GM18507 (cell line): Measurements from ENCODE around the gene PKP3.
A peak's percentile ranks its signal among the peaks of the same experiment; 100 is the strongest.

Experiments used
- DNase-seq: peaks from one replicate; pipeline ENCODE4 v3.0.0; 2011; ENCODE audit warnings: low read depth; ENCODE audit not compliant: insufficient read length; ENCODE audit errors: extremely low spot score
- FAIRE-seq: peaks from 2 replicates; lab custom pipeline; 2011; peaks lifted over from hg19 to GRCh38; lab: Jason Lieb, UNC

The PKP3 gene

GRCh38 chr11:437228-437870 lies 43.3 kb downstream of the PKP3 start:
- FAIRE-seq (no peak), DNase-seq (no peak)

- no peak for DNase-seq
- no peak for FAIRE-seq
Observed at GRCh38 chr11:438101-438844, 44.3 kb downstream of the PKP3 start.

DNA sequence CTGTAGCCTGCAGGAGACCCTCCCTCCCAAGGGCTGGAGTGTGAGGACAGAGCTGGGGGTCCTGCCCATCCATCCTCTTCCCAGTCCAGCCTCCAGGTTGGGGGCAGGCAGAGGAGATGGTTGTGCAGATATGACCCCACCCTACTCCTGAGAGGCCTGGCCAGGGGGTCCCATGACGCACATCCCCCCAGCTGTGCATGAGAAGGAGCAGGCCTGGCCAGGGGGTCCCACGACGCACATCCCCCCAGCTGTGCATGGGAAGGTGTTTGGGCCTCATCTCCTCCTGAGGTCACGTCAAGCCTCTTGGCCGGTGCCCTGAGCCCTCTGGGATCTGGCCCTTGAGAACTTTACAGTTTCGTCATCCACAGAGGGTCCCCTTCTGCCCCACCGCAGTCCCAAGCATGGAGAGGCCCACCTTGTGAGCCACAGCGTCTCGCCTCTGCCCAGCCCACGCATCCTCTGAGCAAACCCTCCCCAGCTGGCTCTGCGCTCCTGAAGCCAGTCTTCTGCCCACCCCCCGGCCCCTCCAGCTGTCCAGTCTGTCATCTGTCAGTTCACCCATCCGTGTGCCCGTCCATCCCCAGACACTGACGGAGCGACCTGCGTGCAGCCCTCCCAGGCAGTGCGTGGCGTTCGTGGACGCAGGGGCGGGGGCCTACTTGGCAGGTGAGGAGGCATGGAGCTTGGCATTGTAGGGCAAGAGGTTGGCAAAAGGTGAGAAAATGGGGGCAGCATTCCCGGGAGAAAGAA lies 45.5 kb downstream of the PKP3 start:
- DNase-seq (no peak), FAIRE-seq (no peak)

DNA sequence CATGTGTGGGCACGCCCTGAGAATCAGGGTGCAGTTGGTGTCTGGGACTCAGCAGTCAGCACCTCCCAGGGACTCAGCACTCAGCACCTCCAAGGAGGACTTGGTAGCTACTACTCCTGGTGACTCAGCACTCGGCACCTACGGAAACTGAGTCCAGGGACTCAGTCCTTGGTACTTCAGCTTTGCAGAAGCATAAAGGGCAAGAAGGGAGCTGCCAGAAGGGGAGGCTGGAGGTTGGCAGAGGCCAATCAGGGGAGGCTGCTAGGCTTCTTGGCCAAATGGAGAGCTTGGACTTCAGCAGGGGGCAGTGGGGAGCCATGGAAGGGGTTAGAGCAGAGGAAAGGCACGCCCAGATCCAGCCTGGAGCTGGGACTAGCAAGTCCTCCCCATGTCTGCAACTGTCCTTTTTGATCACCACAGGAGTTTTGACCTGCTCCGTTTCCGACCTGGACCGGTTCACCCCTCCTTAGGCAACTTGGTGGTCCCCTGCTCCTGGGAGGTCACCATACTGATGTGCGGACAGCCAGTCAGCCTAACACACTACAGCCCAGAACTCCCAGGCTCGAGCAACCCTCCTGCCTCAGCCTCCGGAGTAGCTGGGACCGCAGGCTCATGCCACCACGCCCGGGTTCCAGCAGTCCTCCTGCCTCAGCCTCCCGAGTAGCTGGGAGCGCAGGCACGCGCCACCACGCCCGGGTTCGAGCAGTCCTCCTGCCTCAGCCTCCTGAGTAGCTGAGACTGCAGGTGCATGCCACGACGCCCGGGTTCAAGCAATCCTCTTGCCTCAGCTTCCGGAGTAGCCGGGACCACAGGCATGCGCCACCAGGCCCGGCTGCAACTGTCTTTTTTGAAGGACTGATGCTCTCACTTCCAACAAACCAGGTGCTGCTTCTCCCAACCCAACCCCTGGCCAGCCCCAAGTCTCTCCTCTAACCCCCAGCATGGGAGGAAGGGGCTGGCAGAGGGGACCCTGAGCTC lies 46.3 kb downstream of the PKP3 start:
- DNase-seq (no peak), FAIRE-seq (no peak)

DNA sequence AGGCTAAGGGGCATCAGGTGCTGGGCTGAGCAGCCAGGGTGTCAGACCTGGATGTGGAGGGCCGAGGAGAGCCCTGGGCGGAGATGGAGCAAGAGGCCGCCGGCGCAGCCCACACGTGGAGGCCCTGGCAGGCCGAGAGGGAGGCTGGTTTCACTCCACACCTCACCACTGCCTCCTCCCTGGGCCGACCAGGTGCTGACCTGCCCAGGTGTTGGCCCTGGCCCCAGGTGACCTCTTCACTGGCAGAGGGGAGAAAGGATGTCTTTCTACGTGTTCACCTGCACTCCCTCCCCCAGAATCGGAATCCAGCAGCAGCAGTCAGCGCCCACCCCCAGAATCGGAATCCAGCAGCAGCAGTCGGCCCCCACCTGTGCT lies 47.0 kb downstream of the PKP3 start:
- FAIRE-seq (no peak), DNase-seq (no peak)

- peak; percentile 78 for DNase-seq
- FAIRE-seq, result peak; percentile 80
Observed at GRCh38 chr11:441418-442274, 47.6 kb downstream of the PKP3 start, which contains the start of gene ANO9. Gene ANO9 (minus strand): TSS chr11:442011. CDS start chr11:441926, 85 bp downstream.

GRCh38 chr11:442611-443081 lies 48.6 kb downstream of the PKP3 start:
- FAIRE-seq, result no peak
- DNase-seq, result no peak

DNA sequence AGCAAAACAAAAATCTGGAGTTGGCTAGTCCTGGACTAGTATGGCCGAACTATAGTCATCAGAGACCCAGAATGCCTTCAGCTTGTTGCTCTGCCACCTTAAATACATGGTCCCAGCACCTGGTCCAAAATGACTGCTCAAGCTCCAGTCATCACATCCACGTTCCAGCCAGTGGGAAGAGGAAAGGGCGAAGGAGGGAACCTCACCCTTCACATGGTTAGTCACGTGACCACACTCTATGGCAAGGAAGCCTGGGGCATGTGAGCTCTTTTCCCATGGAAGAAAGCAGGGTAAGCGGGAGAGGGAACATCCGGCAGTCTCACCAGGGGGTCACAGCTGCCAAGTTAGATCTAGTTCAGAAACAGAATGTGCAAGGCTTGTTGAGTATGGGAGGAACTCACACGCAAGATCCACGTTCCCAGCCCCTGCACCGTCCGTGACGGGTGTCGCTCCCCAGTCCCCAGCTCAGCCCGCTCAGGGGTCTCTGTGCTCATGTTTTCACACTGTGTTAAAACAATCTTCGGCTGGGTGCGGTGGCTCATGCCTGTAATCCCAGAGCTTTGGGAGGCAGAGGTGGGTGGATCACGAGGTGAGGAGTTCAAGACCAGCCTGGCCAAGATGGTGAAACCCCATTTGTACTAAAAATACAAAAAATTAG lies 49.7 kb downstream of the PKP3 start:
- no peak for DNase-seq

DNA sequence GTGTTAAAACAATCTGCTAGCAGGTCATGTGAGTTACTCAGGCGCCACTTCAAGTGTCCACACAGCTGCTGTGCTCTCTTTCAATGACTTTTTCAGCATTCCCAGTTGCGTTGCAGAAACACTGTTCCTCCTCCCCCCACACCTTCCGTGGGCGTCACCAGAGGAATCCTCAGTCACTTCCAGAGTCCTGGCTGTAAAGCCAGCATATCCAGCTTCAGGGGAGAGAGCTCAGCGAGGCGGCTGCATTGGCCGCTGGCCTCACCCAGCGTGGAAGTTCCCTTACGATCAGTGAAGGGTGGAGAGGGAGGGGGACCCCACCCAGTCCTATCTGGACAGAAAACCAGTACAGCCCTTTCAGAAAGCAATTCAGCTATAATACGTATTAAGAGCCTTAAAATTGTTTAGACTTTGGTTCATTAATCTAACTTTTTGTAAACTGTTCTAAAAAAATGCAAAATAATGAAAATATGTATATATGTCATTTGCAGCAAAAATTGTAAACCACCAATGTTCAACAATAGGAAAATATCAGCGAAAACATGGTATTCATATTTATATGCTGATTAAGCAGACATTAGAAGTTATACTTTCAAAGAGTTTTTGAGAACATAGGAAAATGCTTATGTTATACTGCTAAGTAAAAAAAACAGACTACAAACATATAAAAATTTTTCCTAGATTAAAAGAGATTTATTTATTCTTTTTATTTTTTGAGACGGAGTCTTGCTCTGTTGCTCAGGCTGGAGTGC lies 50.6 kb downstream of the PKP3 start:
- FAIRE-seq (no peak), DNase-seq (no peak)

More for the DNA sequence above, 49.7 kb downstream of the PKP3 start:
- no peak for FAIRE-seq

GRCh38 chr11:445765-446588 lies 52.0 kb downstream of the PKP3 start:
- FAIRE-seq, result no peak
- DNase-seq, result no peak

DNA sequence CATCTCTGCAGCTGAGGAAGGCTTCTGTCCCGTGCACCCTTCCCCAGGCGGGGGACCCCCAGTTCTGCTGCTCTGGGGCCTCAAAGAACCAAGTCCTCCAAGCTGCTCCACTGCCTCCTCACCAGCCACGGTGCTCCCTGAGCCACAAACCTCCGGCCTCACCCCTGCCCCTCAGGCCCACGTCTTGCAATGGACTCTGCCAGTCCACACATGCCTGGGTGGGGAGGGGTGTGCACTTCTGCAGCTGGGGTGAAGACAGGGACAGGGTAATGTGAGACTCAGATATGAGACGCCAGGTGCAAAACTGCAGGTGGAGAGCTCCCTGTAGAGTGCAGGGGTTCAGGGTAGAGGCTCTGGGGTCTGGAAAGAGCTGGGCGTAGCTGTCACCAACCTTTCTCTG lies 52.9 kb downstream of the PKP3 start:
- no peak for FAIRE-seq
- DNase-seq, result no peak

- FAIRE-seq (peak; percentile 89), DNase-seq (peak; percentile 90)
Observed at GRCh38 chr11:447923-448731, 54.1 kb downstream of the PKP3 start.

DNA sequence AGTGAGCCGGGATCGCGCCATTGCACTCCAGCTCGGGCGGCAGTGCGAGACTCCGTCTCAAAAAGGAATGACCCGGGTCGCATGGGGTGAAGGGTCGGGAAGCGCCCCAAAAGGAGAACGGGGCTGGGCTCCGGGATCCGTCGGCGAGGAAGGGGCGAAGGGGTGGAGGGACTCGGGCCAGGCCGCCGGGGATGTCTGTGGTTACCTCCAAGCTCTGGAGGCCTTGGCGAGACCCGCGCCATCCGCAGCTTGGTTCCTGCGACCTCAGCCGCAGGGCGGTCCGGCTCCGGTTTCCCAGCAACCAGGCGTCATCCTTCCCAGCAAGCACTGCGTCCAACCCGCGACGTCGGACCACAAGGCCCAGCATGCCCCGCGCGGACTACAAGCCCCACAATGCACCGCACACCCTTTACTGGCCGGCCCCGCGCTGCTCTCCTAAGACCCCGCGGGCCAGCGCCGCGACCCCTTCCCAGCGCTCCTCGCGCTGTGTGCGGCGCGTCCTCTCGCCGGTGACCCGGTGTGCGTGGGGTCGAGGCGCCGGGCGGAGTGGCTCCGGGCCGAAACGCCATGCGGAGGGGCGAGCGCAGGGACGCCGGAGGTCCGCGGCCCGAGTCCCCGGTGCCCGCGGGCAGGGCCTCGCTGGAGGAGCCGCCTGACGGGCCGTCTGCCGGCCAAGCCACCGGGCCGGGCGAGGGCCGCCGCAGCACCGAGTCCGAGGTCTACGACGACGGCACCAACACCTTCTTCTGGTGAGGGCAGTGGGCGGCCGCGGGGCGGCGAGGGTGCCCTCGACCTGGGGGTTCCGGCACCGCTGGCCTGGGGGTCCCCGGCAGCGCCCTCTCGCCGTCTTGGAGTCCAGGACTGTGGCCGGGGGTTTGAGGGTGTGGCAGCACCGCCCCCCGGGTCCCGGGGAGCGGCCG lies 56.1 kb downstream of the PKP3 start, which contains the start of gene PTDSS2:
TSS of gene PTDSS2 (plus strand) at position 391 of the 920 bp plus-strand sequence. CDS start at position 568, 177 bp downstream.
- DNase-seq, result peak; percentile 86
- FAIRE-seq, result peak; percentile 99

DNA sequence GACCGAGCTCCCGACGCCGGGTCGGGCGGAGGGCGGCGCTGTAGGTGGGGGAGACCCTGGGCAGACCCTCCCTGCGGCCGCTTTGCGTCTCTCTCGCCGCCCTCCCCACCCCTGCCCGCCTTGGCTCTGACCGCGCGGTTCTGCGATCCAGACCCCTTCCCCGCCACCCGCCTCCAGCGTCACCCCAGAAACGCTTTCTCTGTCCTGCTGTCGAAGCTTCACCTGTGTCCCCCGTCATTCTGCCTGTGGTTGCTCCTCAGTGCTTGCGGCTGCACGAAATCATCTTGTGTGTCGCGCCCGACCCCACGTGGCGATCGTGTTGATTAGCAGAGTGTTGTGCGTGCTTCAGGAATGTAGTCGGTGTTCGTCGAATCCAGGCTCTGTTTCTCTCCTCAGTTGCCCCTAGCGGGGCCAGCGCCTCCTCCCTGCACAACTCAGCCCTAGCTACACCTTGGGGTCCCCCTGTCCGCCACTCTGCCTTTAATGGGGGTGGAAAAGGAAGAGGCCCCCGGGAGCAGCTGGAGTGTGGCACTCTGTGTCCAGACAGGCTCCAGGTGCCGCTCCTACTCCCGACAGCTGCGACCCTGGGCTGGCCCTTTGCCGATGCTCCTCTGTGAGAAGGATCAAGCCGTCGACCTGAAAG lies 56.9 kb downstream of the PKP3 start:
- no peak for DNase-seq
- peak; percentile 55 for FAIRE-seq
